Measurements from ENCODE around the gene POLR1B. TPM values are rescaled to one million over a fixed set of nuclear protein-coding genes. Genes with fewer than 3 reads are reported as not detected.
A peak's percentile ranks its signal among the peaks of the same experiment; 100 is the strongest.
"Not testable (repeated sequence)": the region's sequence is repeated elsewhere in the genome, so short reads cannot be mapped to it uniquely, and the experiment has no call there.

The POLR1B gene
- total RNA-seq, 1 donor from 2014 or later, result 20.1 TPM

- no peak overlapping the region for H3K4me3 Mint-ChIP-seq
- peaks cover 14% of the 10 kb centered on the region for H3K36me3 Mint-ChIP-seq
- no peaks in the 10 kb centered on the region for H3K27me3 Mint-ChIP-seq (ENCODE audit: insufficient read depth, low read depth)
- H3K4me1 Mint-ChIP-seq, result peaks cover 2% of the 10 kb centered on the region
- H3K9ac ChIP-seq, result no peak overlapping the region
- H2AFZ ChIP-seq (replicated peaks), result no peak overlapping the region
- DNase-seq (ENCODE audit: low spot score), result no peak
- H3K9me3 Mint-ChIP-seq, result no peaks in the 10 kb centered on the region
- peaks cover under 1% of the 10 kb centered on the region for H3K36me3 ChIP-seq
- no peaks in the 10 kb centered on the region for H3F3A ChIP-seq (ENCODE audit: low read depth)
- H3K79me2 ChIP-seq (ENCODE audit: low read depth), result peaks cover 15% of the 10 kb centered on the region
- no peak for TF ChIP-seq EZH2phosphoT487 (IDR thresholded peaks at IDR 0.05)
- TF ChIP-seq EZH2 (IDR thresholded peaks at IDR 0.05), result no peak
- TF ChIP-seq CTCF (IDR thresholded peaks at IDR 0.05), result no peak
- no peak overlapping the region for H3K27ac ChIP-seq
- H3K4me1 ChIP-seq, result no peaks in the 10 kb centered on the region
- no peaks in the 10 kb centered on the region for H3K27me3 ChIP-seq
- no peak overlapping the region for H3K27ac Mint-ChIP-seq
- peaks cover 18% of the 10 kb centered on the region for H4K20me1 ChIP-seq (ENCODE audit: low read depth)
- H3K4me2 ChIP-seq, result no peak overlapping the region
- no peaks in the 10 kb centered on the region for H3K9me3 ChIP-seq (ENCODE audit: low read depth)
- H3K4me3 ChIP-seq, result no peak overlapping the region
Measured at GRCh38 chr2:112494828-112495227, 47.4 kb upstream of the POLR1B start.

GRCh38 chr2:112495878-112496277 lies 46.4 kb upstream of the POLR1B start:
- not testable (repeated sequence) for H3K27ac ChIP-seq, H3K4me1 Mint-ChIP-seq

GRCh38 chr2:112500850-112501484 lies 41.3 kb upstream of the POLR1B start:
- H3F3A ChIP-seq (ENCODE audit: low read depth); H3K9me3 ChIP-seq (ENCODE audit: low read depth); H3K27ac ChIP-seq; H3K4me1 Mint-ChIP-seq; H3K36me3 ChIP-seq; DNase-seq (ENCODE audit: low spot score); H3K4me3 Mint-ChIP-seq; H3K4me2 ChIP-seq; H3K4me1 ChIP-seq; H3K27me3 ChIP-seq; H3K27ac Mint-ChIP-seq; H3K9ac ChIP-seq; H4K20me1 ChIP-seq (ENCODE audit: low read depth); H3K27me3 Mint-ChIP-seq (ENCODE audit: insufficient read depth, low read depth); H3K4me3 ChIP-seq; H3K9me3 Mint-ChIP-seq; H2AFZ ChIP-seq (replicated peaks); H3K79me2 ChIP-seq (ENCODE audit: low read depth): not testable (repeated sequence)
- peaks cover 24% of the 10 kb centered on the region for H3K36me3 Mint-ChIP-seq

More at GRCh38 chr2:112495878-112496277, 46.4 kb upstream of the POLR1B start:
- not testable (repeated sequence) for H3K4me3 Mint-ChIP-seq; H3K36me3 ChIP-seq; H3K4me3 ChIP-seq; H3K4me1 ChIP-seq; H3K9ac ChIP-seq; H3K27me3 Mint-ChIP-seq (ENCODE audit: insufficient read depth, low read depth); H2AFZ ChIP-seq (replicated peaks); DNase-seq (ENCODE audit: low spot score); H3K27ac Mint-ChIP-seq; H3K9me3 Mint-ChIP-seq; H3K27me3 ChIP-seq; H3K4me2 ChIP-seq; H3F3A ChIP-seq (ENCODE audit: low read depth); H3K9me3 ChIP-seq (ENCODE audit: low read depth)
- Histone ChIP-seq H4K20me1 (ENCODE audit: low read depth) (peaks cover 18% of the 10 kb centered on the region), H3K79me2 (ENCODE audit: low read depth) (peaks cover 11% of the 10 kb centered on the region)
- peaks cover 14% of the 10 kb centered on the region for H3K36me3 Mint-ChIP-seq

GRCh38 chr2:112509239-112509998 lies 32.8 kb upstream of the POLR1B start:
- H3K36me3 Mint-ChIP-seq, result peaks cover 20% of the 10 kb centered on the region
- H3K9me3 Mint-ChIP-seq; H3K4me3 Mint-ChIP-seq; H3K27ac ChIP-seq; H3K27me3 ChIP-seq; H3K9me3 ChIP-seq (ENCODE audit: low read depth); H2AFZ ChIP-seq (replicated peaks); H3F3A ChIP-seq (ENCODE audit: low read depth); DNase-seq (ENCODE audit: low spot score); H3K27me3 Mint-ChIP-seq (ENCODE audit: insufficient read depth, low read depth); H3K9ac ChIP-seq; H3K4me1 Mint-ChIP-seq; H4K20me1 ChIP-seq (ENCODE audit: low read depth); H3K4me1 ChIP-seq: not testable (repeated sequence)
- H3K27ac Mint-ChIP-seq, result peak overlapping the region; percentile 74
- peaks cover 18% of the 10 kb centered on the region for H3K79me2 ChIP-seq (ENCODE audit: low read depth)
- H3K4me3 ChIP-seq, result peak overlapping the region; percentile 21
- H3K4me2 ChIP-seq, result peak overlapping the region; percentile 51
- peaks cover 21% of the 10 kb centered on the region for H3K36me3 ChIP-seq
